CD4-positive, alpha-beta T cell treated with Interleukin-17A for 4 hours (primary cell): ENCODE results near the gene SDC1.

Source experiments
- DNase-seq: peaks from one replicate; pipeline ENCODE4 v3.0.0-alpha.2; 2020; ENCODE audit warnings: mixed read lengths

SDC1 gene

GRCh38 chr2:20168727-20169696, 55.9 kb downstream of the SDC1 start:
- no peak for DNase-seq

- no peak for DNase-seq
Measured at GRCh38 chr2:20168048-20168726, 56.7 kb downstream of the SDC1 start.

DNA sequence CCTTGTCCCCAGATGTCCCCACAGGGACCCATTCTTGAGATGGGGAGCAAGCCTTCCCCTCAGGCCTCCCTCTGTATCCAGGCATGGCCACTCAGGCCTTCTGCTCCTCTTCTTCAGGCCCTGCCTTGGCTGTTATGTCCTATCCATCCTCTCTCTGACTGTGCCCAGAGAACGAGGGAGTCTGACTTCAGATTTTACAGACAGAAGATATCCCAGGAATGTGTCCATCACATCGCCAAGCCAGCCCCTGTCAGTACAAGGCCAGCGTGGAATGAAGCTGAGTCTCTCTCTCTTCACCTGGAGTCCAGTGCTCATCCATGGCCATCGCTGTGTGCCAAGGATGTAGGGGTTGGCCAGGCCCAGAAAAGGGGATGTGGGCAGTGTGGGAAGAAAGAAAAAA, 57.6 kb downstream of the SDC1 start:
- DNase-seq = no peak

- no peak for DNase-seq
Measured at GRCh38 chr2:20165677-20166509, 59.0 kb downstream of the SDC1 start.

- DNase-seq = no peak
Measured at GRCh38 chr2:20164734-20165478, 60.0 kb downstream of the SDC1 start.

DNA sequence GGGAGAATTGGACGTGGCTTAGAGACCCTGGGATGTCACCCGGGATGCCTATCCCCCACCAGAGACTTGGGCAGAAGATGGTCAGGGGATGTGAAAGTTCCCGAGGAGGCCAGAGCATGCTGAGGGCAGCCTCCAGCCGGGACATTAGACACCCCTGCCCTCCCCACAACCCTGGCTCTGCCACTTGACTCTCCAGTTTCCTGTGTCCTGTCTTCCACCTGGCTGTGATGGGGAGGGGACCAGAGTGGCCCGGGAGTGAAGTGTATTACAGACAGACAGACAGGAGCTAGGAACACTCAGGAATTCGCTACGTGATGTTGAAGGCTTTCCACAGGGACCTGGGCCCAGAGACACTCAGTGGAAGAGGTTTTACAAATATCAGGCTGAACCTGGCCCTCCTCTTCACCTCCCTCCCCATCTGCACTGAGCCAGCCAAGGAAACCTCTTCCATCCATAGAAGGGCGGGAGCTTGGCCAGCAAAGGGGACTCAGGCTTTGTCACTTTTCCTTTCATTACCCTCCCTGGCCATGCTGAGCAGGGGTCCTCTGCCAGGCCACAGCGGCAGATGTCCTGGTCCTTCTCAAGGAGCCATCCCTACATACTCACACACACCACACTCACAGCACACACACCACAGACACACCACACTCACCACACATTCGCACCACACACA, 60.7 kb downstream of the SDC1 start:
- no peak for DNase-seq

GRCh38 chr2:20159411-20160070, 65.4 kb downstream of the SDC1 start:
- DNase-seq = no peak

GRCh38 chr2:20157193-20157891, 67.6 kb downstream of the SDC1 start:
- DNase-seq = no peak

GRCh38 chr2:20156836-20157192, 68.1 kb downstream of the SDC1 start:
- DNase-seq = no peak

DNA sequence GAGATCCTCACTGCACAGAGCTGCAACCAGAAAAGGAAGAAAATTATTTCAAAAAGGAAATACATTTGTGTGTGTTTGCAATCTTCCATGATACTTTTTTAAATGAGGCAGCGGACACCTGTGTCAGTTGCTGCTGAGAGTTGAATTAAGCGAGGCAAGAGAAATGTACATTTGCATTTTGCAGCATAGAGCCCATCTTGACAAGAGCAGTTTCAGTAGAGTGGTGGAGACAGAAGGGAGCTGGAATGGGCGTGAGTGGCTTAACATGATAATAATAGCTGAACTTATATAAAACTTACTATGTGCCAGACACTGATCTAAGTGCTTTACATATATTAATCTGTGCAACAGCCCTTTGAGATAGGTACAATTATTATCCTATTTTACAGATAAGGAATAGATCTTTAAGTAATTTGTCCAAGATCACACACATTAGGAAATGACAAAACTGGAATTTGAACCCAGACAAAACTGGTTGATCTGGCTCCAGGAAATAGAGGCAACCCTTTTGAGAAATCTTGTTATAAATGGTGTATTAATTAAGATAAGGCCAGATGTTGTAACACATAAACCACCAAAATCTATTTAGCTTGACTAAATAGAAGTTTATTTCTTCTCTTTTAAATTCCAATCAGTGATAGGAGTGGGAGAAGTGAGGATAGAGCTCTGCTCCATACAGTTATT, 68.7 kb downstream of the SDC1 start:
- no peak for DNase-seq

GRCh38 chr2:20153131-20153851, 71.6 kb downstream of the SDC1 start:
- no peak for DNase-seq

GRCh38 chr2:20150806-20151571, 73.9 kb downstream of the SDC1 start:
- DNase-seq = no peak
